Suprapubic skin (tissue), 4 donors: ENCODE results near the gene CNTN1. TPM values are rescaled to one million over a fixed set of nuclear protein-coding genes. Genes with fewer than 3 reads are reported as not detected.

ENCODE experiments used
- DNase-seq, 2 donors: peaks; one replicate each; pipeline ENCODE4 v3.0.0-alpha.2; 2019; ENCODE audit warnings: low spot score in 2 of 2
- H3K27ac ChIP-seq: fragments of 200-600 bp; sonication (generic); one replicate; pipeline ENCODE4 v1.5.1; 2019
- H3K27me3 ChIP-seq: fragments of 200-600 bp; sonication (generic); one replicate; pipeline ENCODE4 v1.5.1; 2019
- H3K36me3 ChIP-seq: fragments of 200-600 bp; sonication (generic); one replicate; pipeline ENCODE4 v1.5.1; 2019
- H3K4me1 ChIP-seq: fragments of 200-600 bp; sonication (generic); one replicate; pipeline ENCODE4 v1.5.1; 2019
- H3K4me3 ChIP-seq: fragments of 200-600 bp; sonication (generic); one replicate; pipeline ENCODE4 v1.5.1; 2019; ENCODE audit warnings: mild to moderate bottlenecking
- H3K9me3 ChIP-seq: fragments of 200-600 bp; sonication (generic); one replicate; pipeline ENCODE4 v1.5.1; 2019
- CTCF ChIP-seq, 2 donors: fragments of 200-600 bp in 1 of 2; fragments of 450-650 bp in 1 of 2; sonication (generic) in 1 of 2; IDR thresholded peaks; one replicate each; pipeline ENCODE4 v1.5.1; 2016 to 2019; ENCODE audit warnings: antibody characterized with exemption in 2 of 2, mild to moderate bottlenecking in 1 of 2, moderate library complexity in 1 of 2
- EP300 ChIP-seq: sonication (generic); formaldehyde crosslinking; IDR thresholded peaks from one replicate; pipeline ENCODE4 v1.6.1; 2017; ENCODE audit warnings: antibody characterized with exemption
- POLR2A ChIP-seq, 2 donors: fragments of 450-650 bp; IDR thresholded peaks; one replicate each; pipeline ENCODE4 v1.6.1; 2017; ENCODE audit warnings: antibody characterized with exemption in 2 of 2, mild to moderate bottlenecking in 2 of 2, moderate library complexity in 2 of 2
- POLR2AphosphoS5 ChIP-seq, 3 donors: sonication (generic); formaldehyde crosslinking; IDR thresholded peaks; one replicate each; pipeline ENCODE4 v1.6.1; 2017; ENCODE audit warnings: antibody characterized with exemption in 3 of 3
- WGBS: methylation state at CpG from one replicate; pipeline ENCODE4 v1.1.5; 2018; 5-methylcytosine and 5-hydroxymethylcytosine counted together
- total RNA-seq, 4 donors: library from RNA; depleted of rRNA; stranded (reverse); fragments of >200 nt; gene quantifications; one replicate each; pipeline ENCODE4 v1.1.0, GENCODE V29; 2016

CNTN1 gene
- total RNA-seq, 4 donors from 2014 or later, result 5.9 to 29.7 (median 14.4) TPM

GRCh38 chr12:41019461-41019860 lies 327.2 kb downstream of the CNTN1 start:
- no peaks in the 10 kb centered on the region for H3K27me3 ChIP-seq
- no peaks in the 10 kb centered on the region for H3K4me1 ChIP-seq
- no peaks in the 10 kb centered on the region for H3K36me3 ChIP-seq
- no peak overlapping the region for H3K27ac ChIP-seq
- no peaks in the 10 kb centered on the region for H3K9me3 ChIP-seq
- no peak for DNase-seq
- TF ChIP-seq EP300 (no peak), CTCF (IDR thresholded peaks at IDR 0.05) (no peak), POLR2AphosphoS5 (IDR thresholded peaks at IDR 0.05) (no peak)
- no peak overlapping the region for H3K4me3 ChIP-seq

GRCh38 chr12:41023836-41024235 lies 331.6 kb downstream of the CNTN1 start:
- Histone ChIP-seq H3K9me3 (no peaks in the 10 kb centered on the region), H3K36me3 (no peaks in the 10 kb centered on the region), H3K27me3 (no peaks in the 10 kb centered on the region), H3K4me3 (no peak overlapping the region), H3K27ac (no peak overlapping the region), H3K4me1 (no peaks in the 10 kb centered on the region)
- no peak for DNase-seq
- 32% methylated on average over 1 of the region's 1 CpG for WGBS
- TF ChIP-seq CTCF (IDR thresholded peaks at IDR 0.05) (no peak), EP300 (no peak), POLR2A (IDR thresholded peaks at IDR 0.05) (no peak), POLR2AphosphoS5 (IDR thresholded peaks at IDR 0.05) (no peak)

GRCh38 chr12:41026151-41026550 lies 333.9 kb downstream of the CNTN1 start:
- DNase-seq, result no peak
- no peaks in the 10 kb centered on the region for H3K27me3 ChIP-seq
- no peak overlapping the region for H3K27ac ChIP-seq
- no peaks in the 10 kb centered on the region for H3K36me3 ChIP-seq
- no peaks in the 10 kb centered on the region for H3K4me1 ChIP-seq
- WGBS, result 92% methylated on average over 1 of the region's 1 CpG
- H3K4me3 ChIP-seq, result no peak overlapping the region
- TF ChIP-seq CTCF (IDR thresholded peaks at IDR 0.05) (no peak), POLR2AphosphoS5 (IDR thresholded peaks at IDR 0.05) (no peak), EP300 (no peak), POLR2A (IDR thresholded peaks at IDR 0.05) (no peak)
- no peaks in the 10 kb centered on the region for H3K9me3 ChIP-seq

GRCh38 chr12:41032386-41032785 lies 340.1 kb downstream of the CNTN1 start:
- DNase-seq, result no peak
- Histone ChIP-seq H3K36me3 (no peaks in the 10 kb centered on the region), H3K4me3 (no peak overlapping the region), H3K4me1 (no peaks in the 10 kb centered on the region), H3K27me3 (no peaks in the 10 kb centered on the region), H3K27ac (no peak overlapping the region), H3K9me3 (no peaks in the 10 kb centered on the region)
- no peak for TF ChIP-seq POLR2A (IDR thresholded peaks at IDR 0.05)
- TF ChIP-seq EP300, result no peak

GRCh38 chr12:41034686-41035085 lies 342.4 kb downstream of the CNTN1 start:
- 31% methylated on average over 1 of the region's 1 CpG for WGBS
- no peak overlapping the region for H3K4me3 ChIP-seq
- H3K4me1 ChIP-seq, result no peaks in the 10 kb centered on the region
- no peak for DNase-seq
- no peaks in the 10 kb centered on the region for H3K9me3 ChIP-seq
- H3K27ac ChIP-seq, result peak overlapping the region; percentile 7
- H3K36me3 ChIP-seq, result no peaks in the 10 kb centered on the region
- H3K27me3 ChIP-seq, result no peaks in the 10 kb centered on the region
- TF ChIP-seq POLR2A (IDR thresholded peaks at IDR 0.05) (no peak), CTCF (IDR thresholded peaks at IDR 0.05) (no peak), POLR2AphosphoS5 (IDR thresholded peaks at IDR 0.05) (no peak), EP300 (no peak)

GRCh38 chr12:41039461-41039860 lies 347.2 kb downstream of the CNTN1 start:
- no peaks in the 10 kb centered on the region for H3K4me1 ChIP-seq
- H3K9me3 ChIP-seq, result no peaks in the 10 kb centered on the region
- no peak for TF ChIP-seq EP300
- TF ChIP-seq POLR2AphosphoS5 (IDR thresholded peaks at IDR 0.05), result no peak
- no peak for TF ChIP-seq CTCF (IDR thresholded peaks at IDR 0.05)
- no peak for TF ChIP-seq POLR2A (IDR thresholded peaks at IDR 0.05)
- no peaks in the 10 kb centered on the region for H3K36me3 ChIP-seq
- H3K27me3 ChIP-seq, result no peaks in the 10 kb centered on the region
- H3K27ac ChIP-seq, result no peak overlapping the region
- H3K4me3 ChIP-seq, result no peak overlapping the region
- no peak for DNase-seq
